RPMI7951 (cell line): ENCODE results near the gene INPP4B. TPM values are rescaled to one million over a fixed set of nuclear protein-coding genes. Genes with fewer than 3 reads are reported as not detected.
"Not testable (repeated sequence)": the region's sequence is repeated elsewhere in the genome, so short reads cannot be mapped to it uniquely, and the experiment has no call there.

Source experiments
- DNase-seq: peaks from one replicate; pipeline ENCODE4 v3.0.0-alpha.2; 2012; ENCODE audit warnings: low read depth
- total RNA-seq: library from RNA; depleted of rRNA; stranded (reverse); fragments of >200 nt; shearing (Covaris generic); gene quantifications from 2 replicates; pipeline ENCODE4 v1.2.3, GENCODE V29; 2014

The INPP4B gene
- total RNA-seq, 1 experiment from 2014 or later: 11.7 TPM

DNA sequence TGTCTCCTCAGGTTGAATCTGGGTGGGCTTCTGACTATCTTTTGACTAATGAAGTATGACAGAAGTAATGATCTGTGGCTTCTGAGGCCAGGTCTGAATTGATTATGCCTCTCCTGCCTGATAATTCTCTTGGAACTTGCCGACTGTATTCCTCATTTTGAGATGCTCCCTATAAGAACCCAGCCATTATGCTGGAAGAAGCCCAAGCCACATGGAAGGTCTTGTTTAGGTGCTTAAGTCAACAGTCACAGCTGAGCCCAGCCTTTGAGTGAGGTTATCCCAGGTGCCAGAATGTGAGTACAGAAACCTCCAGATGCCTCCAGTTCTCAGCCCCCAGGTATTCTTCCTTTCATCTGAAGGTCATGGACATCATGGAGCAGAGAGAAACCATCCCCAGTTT lies 753.2 kb downstream of the INPP4B start:
- no peak for DNase-seq

DNA sequence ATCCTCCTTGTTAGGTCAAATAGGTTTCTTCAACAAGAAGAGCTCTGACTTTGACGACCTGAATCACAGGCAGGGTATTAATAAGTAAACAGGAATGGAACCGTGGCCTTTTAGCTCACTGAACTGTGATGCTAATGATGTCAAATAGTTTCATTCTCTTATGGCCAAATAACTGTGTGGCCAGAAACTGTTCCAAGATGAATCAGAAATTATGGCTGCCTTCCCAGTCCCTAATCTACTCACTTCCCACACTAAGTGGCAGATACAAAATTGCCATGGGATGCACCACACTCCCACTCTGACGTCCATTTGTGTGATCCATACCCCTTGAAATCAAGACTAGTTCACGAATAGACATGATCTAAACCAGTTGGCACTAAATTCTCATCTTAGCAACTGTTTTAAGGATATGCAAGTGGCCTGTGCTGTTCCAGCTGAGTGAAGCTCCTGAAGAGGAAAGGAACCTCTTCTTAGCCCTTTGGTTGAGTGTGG lies 754.4 kb downstream of the INPP4B start:
- DNase-seq: peak; percentile 87

DNA sequence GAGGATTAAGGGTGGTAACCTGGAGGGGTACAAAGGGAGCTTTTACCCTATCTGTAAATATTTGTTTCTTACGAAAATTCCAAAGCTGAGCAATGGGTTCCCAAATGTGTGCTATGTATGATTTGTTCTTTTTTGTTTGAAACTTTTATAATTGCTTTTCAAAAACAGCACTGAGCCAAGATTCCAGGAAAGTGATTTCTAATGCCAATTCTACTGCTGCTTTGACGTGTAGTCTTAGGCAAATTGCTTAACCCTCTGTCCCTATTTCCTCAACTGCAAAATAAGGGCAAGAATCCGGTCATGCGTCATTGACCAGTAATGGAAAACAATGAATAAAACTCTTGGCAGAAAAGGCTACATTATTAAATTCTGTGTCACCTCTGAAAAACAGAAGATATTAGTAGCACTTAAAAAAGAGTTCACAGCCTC lies 755.0 kb downstream of the INPP4B start:
- DNase-seq: peak; percentile 26

DNA sequence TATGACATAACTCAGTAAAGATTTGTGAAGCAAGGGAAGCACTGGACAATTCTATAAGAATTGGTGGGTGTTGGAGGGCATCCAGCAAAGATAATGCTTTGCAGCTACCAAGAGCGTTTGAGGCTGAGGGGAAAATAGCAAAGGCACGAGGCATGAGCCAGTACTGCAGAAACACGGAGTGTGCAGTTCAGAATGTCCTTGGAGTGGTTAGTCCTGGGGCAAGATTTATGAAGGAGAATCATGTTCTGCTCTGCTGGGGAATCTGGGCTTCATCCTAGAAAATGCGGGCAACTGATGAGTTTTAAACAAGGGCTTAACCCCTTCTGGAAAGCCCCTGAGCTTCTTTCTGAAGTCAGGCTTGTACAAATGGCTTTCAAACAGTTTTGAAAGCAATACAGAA lies 757.2 kb downstream of the INPP4B start:
- DNase-seq: peak; percentile 20

DNA sequence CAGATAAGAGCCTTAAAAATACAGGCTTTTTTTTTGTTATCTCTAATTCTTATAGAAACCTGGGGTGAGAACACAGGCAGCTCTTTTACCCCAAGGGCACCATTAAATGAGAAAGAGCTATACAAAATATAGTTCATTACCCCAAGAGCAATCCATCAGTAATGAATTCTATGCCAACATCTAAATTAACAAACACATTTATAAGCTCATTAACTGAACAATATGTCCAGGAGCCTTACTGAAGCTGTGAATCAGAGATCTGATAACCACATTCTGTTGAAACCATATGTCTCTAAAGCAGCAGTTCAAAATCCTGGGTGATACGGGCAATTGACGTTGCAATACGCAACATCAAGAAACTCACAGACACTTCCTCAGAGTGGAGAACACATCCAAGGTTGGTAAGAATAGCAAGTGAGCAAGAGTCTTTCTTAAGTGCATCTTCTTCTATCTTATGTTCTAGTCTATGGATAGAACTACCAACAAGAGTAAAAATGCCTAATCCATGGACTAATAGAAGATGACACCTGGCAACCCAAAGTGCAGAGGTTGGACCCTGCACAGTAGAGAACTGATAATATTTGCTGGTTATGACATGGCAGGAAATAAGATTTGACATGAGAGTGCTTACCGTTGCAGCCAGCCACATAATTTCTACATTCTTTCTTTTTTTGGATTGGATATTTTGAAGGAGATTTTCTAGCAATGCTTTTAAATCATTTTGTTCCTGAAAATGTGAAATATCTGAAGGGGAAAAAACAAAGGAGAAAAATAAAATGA lies 760.4 kb downstream of the INPP4B start:
- no peak for DNase-seq

DNA sequence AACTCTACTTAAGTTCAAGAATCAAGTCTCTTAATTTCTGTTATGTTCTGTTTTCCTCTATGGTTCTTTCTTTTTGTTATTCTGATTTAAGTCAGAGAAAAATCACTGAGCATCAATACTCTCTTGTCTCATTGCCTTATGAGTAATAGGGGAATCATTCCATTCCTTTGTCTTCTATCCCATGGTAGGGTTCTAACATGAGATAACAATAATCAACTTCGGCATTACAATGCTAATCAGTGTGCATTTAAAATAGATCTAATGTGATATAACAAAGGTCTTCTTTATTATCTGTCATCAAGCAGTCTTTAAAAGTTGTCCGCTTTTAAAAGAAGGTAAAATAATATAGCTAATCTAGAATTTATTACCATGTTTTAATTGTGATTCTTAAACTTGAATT lies 762.8 kb downstream of the INPP4B start:
- no peak for DNase-seq

DNA sequence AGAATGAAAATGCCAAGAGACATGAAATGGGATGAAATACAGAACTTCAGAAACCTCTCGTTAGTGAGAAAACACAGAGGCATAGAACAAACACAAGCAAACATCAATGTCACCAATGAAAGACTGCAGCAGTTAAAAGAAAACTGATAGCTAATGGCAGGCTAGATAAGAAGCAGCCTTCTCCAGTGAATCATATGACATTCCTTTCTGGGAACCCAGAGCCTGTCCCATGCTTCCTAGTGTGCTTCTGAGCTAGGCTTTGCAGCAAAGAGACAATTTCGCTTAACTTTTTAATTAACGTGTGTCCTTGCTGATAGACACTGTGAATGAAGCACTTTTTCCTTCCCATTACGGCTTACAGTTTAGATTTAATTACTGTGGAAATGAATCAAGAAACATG lies 765.1 kb downstream of the INPP4B start:
- DNase-seq: no peak

DNA sequence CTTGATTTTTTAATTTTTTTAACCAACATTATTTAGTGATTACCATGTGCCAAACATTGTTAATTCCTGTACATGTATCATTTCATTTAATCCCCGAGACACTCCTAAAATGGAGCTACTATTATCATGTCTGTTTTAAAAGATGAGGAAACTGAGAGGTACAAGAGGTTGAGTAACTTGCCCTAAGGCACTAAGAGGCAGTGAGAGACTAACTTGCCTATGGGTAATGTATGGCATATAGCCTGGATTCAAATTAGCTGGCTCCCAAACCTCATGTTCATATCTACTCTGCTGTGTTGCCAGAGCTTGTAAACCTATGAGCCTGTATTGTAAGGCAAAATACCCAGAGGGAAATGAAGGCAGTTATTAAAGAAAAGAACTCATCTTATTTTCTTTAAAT lies 766.1 kb downstream of the INPP4B start:
- DNase-seq: no peak

DNA sequence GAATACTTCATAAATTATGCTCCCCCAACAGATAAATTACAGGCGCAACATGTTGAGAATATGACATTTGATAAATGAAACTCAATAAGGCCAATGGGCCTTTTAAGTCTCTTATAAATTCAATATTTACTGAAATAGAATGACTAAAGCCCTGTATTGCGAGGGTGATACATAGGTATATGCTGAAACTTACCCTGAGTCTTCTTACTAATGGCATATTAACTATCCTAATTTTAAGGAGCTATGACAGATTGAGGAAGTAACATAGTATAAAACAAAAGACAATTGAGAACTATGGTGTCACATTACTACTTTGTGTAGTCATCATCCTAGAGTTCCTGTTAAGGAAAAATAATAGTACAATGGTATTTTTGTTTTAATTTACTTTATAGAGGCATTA lies 769.1 kb downstream of the INPP4B start:
- DNase-seq: no peak

DNA sequence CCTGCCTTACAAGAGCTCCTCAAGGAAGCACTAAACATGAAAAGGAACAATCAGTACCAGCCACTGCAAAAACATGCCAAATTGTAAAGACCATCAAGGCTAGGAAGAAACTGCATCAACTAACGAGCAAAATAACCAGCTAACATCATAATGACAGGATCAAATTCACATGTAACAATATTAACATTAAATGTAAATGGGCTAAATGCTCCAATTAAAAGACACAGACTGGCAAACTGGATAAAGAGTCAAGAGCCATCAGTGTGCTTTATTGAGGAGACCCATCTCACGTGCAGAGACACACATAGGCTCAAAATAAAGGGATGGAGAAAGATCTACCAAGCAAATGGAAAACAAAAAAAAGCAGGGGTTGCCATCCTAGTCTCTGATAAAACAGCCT lies 777.8 kb downstream of the INPP4B start:
- not testable (repeated sequence) for DNase-seq

DNA sequence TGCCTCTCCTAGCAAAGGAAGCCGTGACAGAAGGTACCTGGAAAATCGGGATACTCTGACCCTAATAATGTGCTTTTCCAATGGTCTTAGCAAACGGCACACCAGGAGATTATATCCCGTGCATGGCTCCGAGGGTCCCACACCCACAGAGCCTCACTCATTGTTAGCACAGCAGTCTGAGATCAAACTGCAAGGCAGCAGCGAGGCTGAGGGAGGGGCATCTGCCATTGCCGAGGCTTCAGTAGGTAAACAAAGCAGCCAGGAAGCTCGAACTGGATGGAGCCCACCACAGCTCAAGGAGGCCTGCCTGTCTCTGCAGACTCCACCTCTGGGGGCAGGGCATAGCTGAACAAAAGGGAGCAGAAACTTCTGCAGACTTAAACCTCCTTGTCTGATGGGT lies 779.5 kb downstream of the INPP4B start:
- not testable (repeated sequence) for DNase-seq

DNA sequence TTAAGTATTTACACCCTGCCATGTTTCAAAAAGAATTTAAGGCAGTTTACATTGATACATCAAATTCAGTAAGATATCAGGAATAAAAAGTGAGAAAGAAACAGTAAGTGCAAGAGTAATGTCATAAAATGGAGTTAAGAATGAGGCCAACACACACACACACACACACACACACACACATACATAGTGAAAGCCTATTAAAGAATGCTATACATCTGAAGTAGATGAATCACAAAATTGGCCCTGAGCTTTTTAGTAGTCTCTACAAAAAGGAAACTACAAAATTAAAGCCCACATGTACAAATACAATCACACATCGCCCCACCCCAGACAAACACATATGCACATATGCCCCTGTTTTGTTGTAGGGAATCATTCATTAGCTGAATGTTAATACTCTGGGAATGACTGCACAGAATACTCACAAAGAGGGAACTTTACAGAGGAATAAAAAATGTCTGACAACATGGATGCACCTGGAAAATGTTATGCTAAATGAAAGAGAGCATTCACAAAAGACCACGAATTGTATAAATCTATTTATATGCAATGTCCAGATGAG lies 780.9 kb downstream of the INPP4B start:
- peak; percentile 3 for DNase-seq

DNA sequence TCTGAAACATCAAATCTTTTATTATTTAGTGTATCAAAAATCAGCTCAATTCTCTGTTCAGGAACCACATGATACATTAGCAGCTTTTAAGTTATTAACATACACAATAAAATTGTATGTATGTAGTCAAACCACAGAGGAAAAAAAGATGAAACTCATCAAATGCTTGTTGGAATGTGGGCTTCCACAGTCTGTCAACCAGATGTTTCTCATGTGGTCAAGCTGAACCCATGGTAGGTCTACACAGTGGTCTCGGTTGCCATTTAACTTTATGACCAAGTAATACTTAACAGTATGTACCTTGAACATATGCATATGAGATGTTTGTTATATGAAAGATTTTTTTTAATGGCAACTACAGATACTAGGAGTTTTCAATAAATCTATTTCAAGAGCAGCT lies 781.9 kb downstream of the INPP4B start:
- DNase-seq: peak; percentile 6

DNA sequence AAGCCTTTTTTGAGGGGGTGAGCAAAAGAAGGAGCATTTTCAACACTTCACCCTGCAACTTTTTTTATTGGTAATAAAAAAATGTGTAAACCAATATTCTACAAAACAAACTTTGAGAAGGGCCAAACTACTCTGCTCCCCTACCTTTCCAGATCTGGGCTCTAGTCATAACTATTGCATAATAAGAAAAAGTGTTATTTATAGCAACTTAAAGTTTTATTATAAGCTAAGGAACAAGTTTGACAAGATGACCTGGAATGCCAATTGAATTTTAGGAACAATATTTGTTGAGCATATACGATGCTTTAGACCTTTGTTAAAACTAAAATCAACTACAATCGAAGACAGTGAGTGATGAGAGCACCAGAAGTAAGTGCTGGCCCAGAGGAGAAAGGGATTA lies 800.1 kb downstream of the INPP4B start:
- no peak for DNase-seq

DNA sequence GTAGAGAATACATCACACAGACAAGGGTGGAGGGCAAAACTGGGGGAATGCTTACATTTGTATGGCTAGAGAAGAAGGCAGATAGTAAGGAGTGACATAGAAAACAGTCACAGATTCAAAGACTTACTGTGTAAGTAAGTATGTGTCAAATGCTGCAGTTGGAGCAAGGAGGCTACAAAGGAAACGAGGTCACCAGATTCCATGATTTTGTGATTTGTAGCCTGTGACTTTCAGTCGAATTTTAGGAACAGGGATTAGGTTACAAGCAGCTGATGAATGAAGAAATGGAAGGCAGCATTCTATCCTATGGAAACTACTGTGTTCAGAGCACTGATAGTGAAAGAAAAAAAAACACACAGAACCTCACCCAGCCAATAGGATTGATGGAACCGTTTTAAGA lies 801.8 kb downstream of the INPP4B start:
- peak; percentile 13 for DNase-seq

DNA sequence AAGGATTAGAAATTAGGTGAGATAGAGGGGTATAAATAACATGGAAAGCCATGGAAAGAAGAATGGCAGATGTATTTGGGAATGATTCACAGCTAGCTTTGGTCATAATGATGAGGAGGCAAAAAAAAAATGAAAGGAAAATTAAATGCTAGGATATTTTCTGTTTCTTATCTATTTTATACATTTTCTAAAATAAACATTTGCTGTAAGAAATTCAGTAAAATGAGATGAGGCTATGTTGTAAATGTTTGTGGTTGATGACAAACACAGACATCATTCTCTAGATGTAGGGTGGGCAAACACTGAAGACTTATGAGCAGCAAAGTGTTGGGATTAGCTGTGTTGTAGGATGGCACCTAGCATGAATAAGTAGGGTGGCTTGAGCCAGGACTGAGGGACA lies 802.6 kb downstream of the INPP4B start:
- DNase-seq: peak; percentile 15

DNA sequence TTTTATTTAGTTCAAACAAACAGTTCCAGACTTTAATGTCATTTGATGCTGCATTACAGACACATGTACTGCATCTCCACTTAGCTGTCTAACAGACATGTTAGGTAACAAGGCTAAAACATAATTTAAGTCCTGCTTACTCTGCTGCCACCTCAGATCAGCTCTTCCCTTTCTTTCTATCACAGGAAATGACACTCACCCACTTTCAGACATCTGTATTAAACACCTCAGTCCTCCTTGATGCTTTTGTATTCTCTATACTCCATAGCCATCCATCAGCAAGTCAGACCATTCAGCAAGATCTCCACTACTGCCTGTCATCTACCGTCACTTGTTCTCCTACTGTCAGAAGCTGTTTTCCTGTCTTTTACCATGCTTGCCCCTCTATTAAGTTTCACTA lies 804.3 kb downstream of the INPP4B start:
- DNase-seq: no peak

DNA sequence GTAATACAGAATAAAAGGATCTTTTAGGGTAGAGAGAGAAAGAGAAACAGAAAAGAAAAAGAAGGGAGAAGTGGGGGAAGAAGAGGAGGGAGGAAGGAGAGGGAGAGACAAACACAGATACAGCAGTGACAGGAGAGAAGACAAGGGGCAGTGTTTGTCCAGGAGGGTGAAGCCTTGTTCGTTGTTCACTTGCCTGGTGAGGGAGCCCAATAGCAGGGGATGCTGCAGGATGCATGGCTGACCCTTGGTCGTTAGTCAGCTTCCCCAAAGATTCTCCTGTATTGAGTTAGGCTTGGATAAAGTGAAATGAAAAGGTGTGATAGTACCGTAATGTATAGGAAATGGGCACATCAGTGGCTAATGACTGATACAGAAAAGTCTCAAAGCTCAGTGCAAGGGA lies 806.1 kb downstream of the INPP4B start:
- DNase-seq: no peak

DNA sequence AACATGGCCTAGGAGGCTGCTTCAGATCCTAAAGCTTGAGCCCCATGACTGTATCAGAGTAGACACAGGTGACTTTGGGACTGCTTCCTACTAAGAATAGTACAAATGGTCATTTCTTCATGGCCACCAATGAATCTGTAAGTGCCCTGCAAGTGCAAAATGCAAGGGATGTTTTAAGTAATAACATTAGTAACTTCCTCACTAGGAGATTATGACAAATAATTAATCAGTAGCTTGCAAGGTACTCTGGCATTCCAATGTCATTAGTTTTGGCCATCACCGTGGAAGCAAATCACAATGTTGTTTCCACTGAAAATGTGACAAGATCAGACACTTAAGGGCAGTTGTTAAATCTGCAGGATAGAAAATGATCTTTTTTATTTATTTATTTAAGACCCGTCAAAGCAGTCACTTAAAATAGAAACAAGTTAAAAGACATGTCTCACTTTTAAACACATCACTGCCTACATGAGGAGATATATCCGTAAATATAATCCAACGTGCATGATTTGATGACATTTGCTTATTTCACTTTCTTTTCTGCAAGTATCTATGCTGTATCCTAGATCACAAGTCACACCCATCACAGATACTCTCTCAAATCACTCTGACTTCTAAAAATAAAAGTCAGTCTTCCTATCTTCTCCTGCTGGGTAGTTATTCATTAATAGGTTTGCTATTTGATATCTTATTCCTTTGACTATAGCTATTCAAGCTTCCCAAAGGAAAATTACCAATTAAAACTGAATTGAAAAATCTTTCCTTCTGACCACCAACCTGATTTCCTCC lies 809.1 kb downstream of the INPP4B start:
- DNase-seq: peak; percentile 12

DNA sequence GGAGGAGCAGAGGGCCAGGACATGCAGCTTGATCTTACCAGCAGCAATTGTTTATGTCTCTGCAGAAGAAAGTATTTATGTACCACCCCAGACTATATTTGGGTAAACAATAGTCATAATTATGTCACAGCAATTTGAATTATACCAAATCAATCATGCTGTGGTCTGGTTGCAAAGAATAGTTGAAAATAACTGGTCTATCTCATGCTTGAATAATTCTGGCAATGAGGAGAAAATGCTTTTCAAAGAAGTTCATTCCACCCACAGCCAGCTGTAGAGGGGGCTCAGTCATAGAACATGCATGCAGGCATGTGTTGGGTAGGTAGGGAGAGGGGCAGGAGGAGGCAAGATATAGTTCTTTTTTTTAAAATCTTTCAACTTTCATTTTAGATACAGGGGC lies 810.5 kb downstream of the INPP4B start:
- no peak for DNase-seq

DNA sequence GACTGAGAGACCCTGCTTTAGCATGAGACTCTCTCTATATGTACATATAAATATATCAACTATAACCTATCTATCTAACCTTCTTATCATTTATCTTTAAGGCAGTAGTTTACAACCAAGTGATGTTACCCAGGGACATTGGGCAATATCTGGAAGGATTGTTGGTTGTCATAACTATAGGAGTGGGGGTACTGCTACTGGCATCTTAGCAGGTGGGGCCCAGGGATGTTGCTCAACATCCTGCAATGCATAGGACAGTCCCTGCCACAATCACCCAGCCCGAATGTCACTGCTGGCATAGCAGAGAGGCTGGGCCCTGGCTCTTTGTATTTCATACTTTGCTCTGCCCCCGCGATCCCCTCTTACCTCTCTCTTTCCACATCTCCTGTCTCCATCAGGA lies 812.0 kb downstream of the INPP4B start:
- no peak for DNase-seq

DNA sequence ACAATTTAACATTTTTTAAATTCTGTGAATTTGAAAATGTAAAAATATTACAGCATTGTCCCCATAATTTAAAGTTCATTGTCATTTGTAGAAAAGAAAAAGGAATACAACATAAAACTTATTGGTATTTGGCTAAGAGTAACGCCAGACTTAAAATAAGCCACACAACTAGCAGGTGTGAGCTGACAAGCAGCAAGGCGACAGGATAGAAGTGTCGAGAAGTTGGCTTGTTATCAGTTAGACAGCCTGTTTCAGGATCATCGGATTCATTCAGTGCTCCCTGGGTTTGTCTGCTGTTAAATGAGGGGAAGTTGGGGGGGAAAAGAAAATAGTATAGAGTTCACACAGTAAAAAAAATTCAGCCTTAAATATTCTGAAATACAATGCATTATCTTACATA lies 816.1 kb downstream of the INPP4B start:
- no peak for DNase-seq

DNA sequence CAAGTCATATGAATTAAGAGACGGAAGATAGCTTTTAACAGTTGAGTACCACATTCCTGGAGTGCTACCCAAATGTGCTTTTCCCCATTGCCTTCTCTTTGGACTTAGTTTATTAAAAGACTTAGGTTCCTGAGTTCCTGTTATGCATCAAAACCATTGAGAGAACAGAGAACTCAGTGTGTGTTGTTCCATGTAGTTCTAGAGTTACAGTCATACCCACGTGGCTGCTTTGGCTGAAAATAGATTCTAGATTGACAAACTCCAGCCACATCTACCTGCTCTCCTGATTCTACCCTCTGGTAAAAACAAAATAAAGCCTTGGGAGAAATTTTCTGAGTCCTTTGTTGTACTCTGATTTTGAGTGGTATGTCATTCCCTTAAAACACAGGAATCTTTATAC lies 824.3 kb downstream of the INPP4B start:
- DNase-seq: no peak
